ENCODE results near the gene B9D1.

Gene B9D1

GRCh38 chr17:19336938-19337711 is 25.4 kb downstream of the B9D1 start:
- no peak for DNase-seq

DNA sequence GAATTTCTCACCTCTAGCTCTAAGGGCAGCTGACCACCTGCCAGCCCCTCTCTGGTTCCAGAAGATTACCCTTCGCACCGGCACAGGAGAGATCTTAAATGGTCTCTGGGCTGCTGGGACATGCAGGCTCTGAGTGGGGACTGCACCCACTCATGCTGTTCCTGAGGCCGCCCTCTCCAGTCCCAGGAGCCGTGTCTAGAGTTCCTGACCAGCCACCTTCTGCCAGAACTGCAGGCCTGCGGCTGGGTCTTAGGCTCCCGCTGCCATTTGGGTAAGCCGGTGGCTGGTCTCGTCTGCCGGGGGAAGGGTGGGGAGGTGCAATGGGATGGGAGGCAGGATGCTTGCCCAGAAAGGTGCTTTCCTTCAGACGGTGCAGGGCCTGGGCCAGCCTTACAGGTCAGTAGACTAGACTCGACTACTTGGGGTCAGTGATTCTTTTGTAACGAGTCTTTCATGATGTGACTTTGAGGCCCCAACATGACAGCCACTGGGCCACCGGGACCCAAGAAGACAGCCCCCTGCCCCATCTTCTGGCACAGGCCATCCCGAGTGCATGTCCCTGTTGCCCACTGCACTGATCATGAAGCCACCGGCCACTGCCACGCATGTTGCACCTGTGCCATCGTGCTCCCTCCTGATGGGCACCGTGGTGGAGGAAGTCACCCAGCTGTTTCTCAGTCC is 26.4 kb downstream of the B9D1 start:
- DNase-seq: no peak

- DNase-seq: no peak
Measured at GRCh38 chr17:19334331-19334730, 28.2 kb downstream of the B9D1 start.

GRCh38 chr17:19333736-19334290 is 28.7 kb downstream of the B9D1 start:
- no peak for DNase-seq

- DNase-seq: no peak
Measured at GRCh38 chr17:19333132-19333440, 29.4 kb downstream of the B9D1 start.

DNA sequence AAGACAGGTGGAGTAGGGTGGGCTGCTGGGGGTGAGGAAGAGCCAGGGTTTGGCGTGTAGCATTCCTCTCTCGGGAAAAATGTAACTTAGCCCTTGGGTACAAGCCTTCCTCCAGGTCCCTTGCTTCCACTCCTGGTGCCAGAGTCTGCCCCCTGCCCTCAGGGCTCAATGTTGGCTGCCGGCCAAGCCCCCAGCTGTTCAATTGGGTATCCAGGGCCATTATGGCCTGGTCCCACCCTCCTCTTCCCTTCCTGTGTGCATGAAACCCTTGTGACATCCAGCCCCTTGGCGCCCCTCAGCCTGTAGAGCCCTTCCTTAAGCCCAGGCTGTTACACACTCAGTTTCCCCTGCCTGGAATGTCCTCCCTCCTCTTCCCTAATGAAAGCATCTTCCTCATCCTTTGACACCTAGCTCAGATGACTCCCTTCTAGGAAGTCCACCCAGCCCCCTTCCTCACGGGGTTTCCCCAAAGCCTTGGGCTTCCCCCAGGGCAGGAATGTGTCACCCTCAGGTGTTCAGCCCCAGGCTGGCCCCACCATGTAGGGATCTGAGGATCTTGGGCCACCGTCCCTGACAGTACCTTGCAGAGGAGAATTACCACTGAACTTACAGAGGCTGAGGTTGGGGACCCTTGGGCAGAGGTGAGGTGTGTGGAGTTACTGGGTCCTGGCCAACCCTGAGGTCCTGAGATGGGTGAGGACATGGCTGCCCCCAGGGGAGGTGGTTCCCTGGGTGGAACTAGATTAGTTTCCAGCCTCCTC is 30.0 kb downstream of the B9D1 start:
- no peak for DNase-seq

GRCh38 chr17:19331543-19332245 is 30.8 kb downstream of the B9D1 start:
- DNase-seq: no peak

DNA sequence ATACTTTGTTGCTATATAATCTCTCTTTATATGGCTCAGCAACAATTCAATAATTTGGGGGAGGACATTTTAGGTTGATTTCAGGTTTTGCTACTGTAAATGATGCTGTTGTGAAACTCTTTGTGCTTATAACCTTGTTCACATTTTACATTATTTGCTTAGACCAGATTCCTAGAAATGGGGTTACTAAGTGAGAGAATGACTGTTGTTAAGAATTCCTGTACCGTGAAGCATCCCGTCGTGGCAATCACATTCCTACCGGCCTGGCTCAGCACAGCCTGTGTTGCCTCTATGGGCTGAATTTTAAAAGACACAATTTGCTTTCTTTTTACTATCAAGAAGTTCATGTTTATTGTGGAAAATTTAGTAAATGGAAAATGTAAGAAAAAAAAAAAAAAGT is 31.4 kb downstream of the B9D1 start:
- no peak for DNase-seq

- no peak for DNase-seq
Measured at GRCh38 chr17:19330271-19330670, 32.3 kb downstream of the B9D1 start.

GRCh38 chr17:19329839-19330238 is 32.7 kb downstream of the B9D1 start:
- DNase-seq: no peak

DNA sequence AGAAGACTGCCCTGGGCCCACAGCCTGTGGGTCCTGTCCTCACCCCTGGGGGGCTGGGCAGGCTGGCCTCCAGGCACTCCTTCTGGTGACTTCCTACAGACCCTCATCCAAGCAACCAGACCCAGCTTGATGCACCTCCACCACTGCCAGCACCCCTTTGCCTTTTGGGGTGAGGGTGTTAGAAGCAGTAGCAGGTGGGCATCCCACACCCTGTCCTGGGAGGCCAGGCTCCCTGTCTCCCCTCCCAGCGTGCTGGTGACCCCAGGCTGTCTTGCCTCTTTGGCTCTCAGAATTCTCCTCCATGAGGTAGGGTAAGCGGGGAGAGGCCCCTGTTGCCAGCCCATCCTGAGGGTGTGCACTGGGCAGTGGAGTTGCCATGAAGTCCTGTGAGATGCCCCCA is 33.4 kb downstream of the B9D1 start:
- no peak for DNase-seq

DNA sequence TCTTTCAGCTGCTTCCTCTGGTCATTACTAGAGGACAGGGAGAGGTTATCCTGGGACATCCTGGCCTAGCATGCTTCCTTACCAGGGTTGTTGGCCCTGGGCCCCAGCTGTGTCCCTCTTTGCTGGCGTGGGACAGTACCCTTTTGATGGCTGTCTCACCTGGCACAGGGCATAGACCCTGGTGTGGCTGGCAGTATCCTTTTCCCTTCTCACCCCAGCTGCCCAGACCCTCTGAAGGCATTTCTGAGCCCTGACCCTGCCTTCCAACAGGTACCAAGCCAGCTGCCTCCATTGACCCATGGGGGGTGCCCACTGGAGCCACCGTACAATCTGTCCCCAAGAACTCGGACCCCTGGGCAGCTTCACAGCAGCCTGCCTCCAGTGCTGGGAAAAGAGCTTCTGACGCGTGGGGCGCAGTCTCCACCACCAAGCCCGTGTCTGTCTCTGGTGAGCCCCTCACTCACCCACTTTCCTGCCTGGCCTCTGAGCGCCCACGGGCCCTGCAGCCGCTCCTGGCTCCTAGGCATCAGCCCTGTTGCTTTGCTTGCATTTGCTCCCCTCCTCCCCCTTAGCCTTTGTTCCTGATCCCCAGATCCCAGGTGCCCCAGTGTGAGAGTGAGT is 34.0 kb downstream of the B9D1 start:
- DNase-seq: no peak

- DNase-seq: no peak
Measured at GRCh38 chr17:19327031-19327783, 35.3 kb downstream of the B9D1 start.

GRCh38 chr17:19325542-19325941 is 37.0 kb downstream of the B9D1 start:
- DNase-seq: no peak

GRCh38 chr17:19322861-19323260 is 39.7 kb downstream of the B9D1 start:
- DNase-seq: no peak

DNA sequence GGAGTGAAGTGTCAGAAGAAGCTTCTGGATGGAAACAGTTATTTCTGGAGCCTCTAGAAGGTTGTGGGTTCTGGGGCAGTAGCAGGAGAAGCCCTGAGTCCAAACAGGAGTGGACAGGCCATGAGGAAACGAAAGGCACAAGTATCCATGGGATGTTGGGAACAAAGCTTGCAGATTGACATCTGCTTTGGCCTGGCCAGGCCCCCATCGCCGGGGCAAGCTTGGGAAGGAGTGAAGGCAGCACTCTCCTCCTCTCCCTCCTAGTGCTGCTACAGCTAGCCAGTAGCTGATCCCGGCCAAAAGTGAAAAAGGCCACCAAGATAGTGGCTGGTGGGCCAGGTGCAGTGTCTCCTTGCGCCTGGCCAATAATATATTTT is 40.4 kb downstream of the B9D1 start:
- no peak for DNase-seq

DNA sequence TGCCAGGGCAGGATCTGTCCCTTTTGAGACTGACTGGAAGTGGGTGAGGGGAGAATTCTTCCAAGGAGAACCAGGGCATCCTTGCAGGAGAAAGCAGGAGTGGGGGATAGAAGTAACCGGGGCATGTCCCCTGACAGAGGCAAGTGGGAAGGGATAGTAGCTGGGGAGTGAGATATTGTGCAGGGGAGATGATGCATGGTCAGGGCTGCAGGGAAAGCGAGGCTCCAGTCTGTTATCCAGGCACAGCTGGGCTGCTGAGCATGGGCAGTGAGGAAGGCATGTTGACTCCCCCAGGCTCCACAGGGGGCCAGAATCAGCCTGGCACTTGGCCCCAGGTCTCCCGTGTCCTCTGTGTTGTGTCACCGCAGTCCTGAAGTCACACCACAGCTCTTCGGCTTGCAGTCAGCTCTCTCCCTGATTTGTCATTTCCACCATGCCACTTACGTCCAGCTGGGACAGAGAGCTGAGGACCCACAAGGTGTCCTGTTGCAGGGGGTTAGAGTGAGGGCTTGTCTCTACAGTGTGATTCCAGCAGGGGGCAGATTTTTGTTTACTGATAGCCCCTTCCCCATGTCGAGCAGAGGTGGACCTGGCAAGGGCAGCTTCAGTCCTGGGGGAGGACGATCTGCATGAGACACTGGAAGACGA is 40.9 kb downstream of the B9D1 start:
- DNase-seq: no peak

DNA sequence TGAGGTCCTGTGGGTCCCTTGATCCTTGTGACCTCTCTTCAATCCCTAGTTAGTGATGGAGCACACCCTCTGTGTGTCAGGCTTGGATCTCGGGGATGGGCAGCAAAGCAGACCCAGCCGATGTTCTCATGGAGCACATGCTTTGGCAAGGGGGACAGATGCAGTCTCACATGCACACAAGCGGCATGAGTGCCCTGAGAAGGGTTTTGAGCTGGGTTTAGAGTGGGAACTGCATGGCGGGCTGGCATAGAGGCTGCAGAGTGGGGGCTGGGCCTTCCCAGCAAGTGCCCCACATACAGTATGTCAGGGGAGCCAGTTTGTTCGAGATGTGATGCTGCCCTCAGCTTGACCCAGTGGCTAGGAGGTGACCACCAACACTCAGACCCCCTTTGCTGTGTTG is 41.6 kb downstream of the B9D1 start:
- DNase-seq: no peak

- no peak for DNase-seq
Measured at GRCh38 chr17:19319771-19320505, 42.6 kb downstream of the B9D1 start.

DNA sequence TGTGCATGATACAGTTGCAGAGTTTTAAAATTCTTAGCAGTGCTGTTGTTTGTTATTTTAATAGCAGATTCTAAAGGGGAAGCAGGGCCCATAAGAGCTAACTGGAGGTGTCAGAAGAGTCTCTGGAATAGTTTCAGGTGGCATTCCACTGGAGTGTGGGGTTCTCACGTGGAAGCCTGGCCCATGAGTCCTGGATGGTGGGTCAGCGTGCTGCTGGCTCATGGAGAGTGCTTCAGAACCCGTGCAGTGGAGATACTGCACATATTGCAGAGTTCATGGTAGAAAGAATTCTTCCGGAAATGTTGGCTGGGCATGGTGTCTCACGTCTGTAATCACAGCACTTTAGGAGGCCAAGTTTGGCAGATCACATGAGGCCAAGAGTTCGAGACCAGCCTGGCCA is 43.9 kb downstream of the B9D1 start:
- no peak for DNase-seq
